Measurements from ENCODE around the gene CADM2. TPM values are rescaled to one million over a fixed set of nuclear protein-coding genes. Genes with fewer than 3 reads are reported as not detected.

The CADM2 gene
- total and polyA plus RNA-seq, 2 experiments from 2014 or later: 2.9 to 7.8 TPM

DNA sequence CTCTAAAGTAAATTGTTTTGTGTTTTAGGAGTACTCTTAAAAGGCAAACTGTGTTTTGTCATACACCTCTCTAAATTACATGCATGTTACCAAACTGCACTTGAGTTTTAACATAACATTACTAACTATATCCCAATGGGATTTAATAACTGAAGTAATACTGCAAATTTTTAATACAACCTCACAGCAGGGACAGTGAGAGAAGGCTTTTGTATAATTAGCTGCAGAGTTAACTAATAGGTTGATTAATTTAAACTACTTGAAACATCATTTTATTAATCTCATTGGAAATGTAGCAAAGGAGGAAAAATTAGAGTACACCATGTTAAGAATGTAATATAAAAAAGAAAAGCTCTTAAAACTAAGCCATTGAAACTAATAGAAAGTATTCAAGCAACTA lies 417.3 kb downstream of the CADM2 start:
- Histone ChIP-seq H3K79me2 (no peaks in the 10 kb centered on the region), H3K9me2 (replicated peaks; ENCODE audit: insufficient read depth) (no peaks in the 10 kb centered on the region), H2AFZ (no peak overlapping the region), H3K27ac (no peak overlapping the region), H3K36me3 (replicated peaks; ENCODE audit: insufficient read depth, low read depth) (no peaks in the 10 kb centered on the region), H3K4me3 (no peak overlapping the region), H3K27me3 (no peaks in the 10 kb centered on the region), H3K4me1 (ENCODE audit: insufficient read depth) (no peaks in the 10 kb centered on the region), H3K9me3 (ENCODE audit: low read depth) (no peaks in the 10 kb centered on the region), H3K4me2 (no peak overlapping the region), H4K20me1 (ENCODE audit: insufficient read depth, poor library complexity, severe bottlenecking) (no peaks in the 10 kb centered on the region)
- TF ChIP-seq EZH2 (IDR thresholded peaks at IDR 0.05; ENCODE audit: borderline replicate concordance): no peak
- TF ChIP-seq, protein P1, sequence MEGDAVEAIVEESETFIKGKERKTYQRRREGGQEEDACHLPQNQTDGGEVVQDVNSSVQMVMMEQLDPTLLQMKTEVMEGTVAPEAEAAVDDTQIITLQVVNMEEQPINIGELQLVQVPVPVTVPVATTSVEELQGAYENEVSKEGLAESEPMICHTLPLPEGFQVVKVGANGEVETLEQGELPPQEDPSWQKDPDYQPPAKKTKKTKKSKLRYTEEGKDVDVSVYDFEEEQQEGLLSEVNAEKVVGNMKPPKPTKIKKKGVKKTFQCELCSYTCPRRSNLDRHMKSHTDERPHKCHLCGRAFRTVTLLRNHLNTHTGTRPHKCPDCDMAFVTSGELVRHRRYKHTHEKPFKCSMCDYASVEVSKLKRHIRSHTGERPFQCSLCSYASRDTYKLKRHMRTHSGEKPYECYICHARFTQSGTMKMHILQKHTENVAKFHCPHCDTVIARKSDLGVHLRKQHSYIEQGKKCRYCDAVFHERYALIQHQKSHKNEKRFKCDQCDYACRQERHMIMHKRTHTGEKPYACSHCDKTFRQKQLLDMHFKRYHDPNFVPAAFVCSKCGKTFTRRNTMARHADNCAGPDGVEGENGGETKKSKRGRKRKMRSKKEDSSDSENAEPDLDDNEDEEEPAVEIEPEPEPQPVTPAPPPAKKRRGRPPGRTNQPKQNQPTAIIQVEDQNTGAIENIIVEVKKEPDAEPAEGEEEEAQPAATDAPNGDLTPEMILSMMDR (IDR thresholded peaks at IDR 0.05; ENCODE audit: poor library complexity): no peak
- no peak for TF ChIP-seq EZH2phosphoT487 (IDR thresholded peaks at IDR 0.05; ENCODE audit: low read depth, severe bottlenecking, unreplicated experiment)
- DNase-seq (ENCODE audit: low spot score): no peak

DNA sequence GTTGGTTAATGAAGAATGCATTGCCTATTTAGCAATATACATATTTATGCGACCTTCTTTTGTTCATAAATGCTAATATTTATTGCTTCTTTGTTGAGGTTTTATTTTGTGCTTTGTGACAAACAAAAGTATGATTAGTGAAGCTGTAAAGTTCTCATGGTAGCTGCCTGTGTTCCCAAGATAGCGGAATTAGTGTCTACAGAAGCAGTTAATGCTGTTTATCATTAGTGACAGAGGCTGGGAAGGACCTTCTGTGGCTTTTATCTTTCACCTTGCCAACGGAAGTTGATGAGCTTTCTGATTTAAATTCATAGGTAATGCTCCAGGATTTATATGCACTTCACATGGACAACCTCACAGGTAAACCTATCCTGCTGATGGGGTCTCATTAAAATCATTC lies 418.3 kb downstream of the CADM2 start:
- TF ChIP-seq EZH2phosphoT487 (IDR thresholded peaks at IDR 0.05; ENCODE audit: low read depth, severe bottlenecking, unreplicated experiment) (no peak), EZH2 (IDR thresholded peaks at IDR 0.05; ENCODE audit: borderline replicate concordance) (no peak)
- TF ChIP-seq, protein P1 (IDR thresholded peaks at IDR 0.05; ENCODE audit: poor library complexity): no peak
- no peak overlapping the region for H3K4me3 ChIP-seq
- no peaks in the 10 kb centered on the region for H3K27me3 ChIP-seq
- 61% methylated on average over 3 of the region's 3 CpGs for WGBS (ENCODE audit: low lambda C conversion rate, missing lambda C conversion rate)
- H3K9me3 ChIP-seq (ENCODE audit: low read depth): no peaks in the 10 kb centered on the region
- no peaks in the 10 kb centered on the region for H3K9me2 ChIP-seq (replicated peaks; ENCODE audit: insufficient read depth)
- no peaks in the 10 kb centered on the region for H4K20me1 ChIP-seq (ENCODE audit: insufficient read depth, poor library complexity, severe bottlenecking)
- H2AFZ ChIP-seq: no peak overlapping the region
- H3K27ac ChIP-seq: no peak overlapping the region
- no peaks in the 10 kb centered on the region for H3K36me3 ChIP-seq (replicated peaks; ENCODE audit: insufficient read depth, low read depth)
- no peaks in the 10 kb centered on the region for H3K79me2 ChIP-seq
- H3K4me1 ChIP-seq (ENCODE audit: insufficient read depth): no peaks in the 10 kb centered on the region
- H3K4me2 ChIP-seq: no peak overlapping the region
- DNase-seq (ENCODE audit: low spot score): no peak

DNA sequence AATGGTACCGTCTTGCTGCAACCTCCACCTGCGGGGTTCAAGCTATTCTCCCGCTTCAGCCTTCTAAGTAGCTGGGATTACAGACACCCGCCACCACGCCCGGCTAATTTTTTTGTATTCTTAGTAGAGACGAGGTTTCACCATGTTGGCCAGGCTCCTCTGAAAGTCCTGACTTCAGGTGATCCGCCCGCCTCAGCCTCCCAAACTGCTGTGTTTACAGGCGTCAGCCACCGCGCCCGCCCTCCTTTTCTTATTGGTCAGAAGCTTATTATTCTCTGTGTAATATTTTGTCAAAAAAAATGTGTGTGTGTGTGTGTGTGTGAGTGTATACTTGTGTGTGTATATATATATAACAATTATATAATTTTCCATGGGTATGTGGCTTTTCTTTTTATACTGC lies 425.6 kb downstream of the CADM2 start:
- Histone ChIP-seq H3K4me1 (ENCODE audit: insufficient read depth) (no peaks in the 10 kb centered on the region), H3K9me3 (ENCODE audit: low read depth) (no peaks in the 10 kb centered on the region), H2AFZ (no peak overlapping the region), H3K36me3 (replicated peaks; ENCODE audit: insufficient read depth, low read depth) (no peaks in the 10 kb centered on the region), H4K20me1 (ENCODE audit: insufficient read depth, poor library complexity, severe bottlenecking) (no peaks in the 10 kb centered on the region), H3K4me3 (no peak overlapping the region), H3K79me2 (no peaks in the 10 kb centered on the region), H3K27me3 (no peaks in the 10 kb centered on the region), H3K27ac (no peak overlapping the region), H3K4me2 (no peak overlapping the region), H3K9me2 (replicated peaks; ENCODE audit: insufficient read depth) (no peaks in the 10 kb centered on the region)
- no peak for TF ChIP-seq EZH2 (IDR thresholded peaks at IDR 0.05; ENCODE audit: borderline replicate concordance)
- TF ChIP-seq, protein P1 (IDR thresholded peaks at IDR 0.05; ENCODE audit: poor library complexity): no peak
- DNase-seq (ENCODE audit: low spot score): no peak
- WGBS (ENCODE audit: low lambda C conversion rate, missing lambda C conversion rate): 95% methylated on average over 13 of the region's 13 CpGs

DNA sequence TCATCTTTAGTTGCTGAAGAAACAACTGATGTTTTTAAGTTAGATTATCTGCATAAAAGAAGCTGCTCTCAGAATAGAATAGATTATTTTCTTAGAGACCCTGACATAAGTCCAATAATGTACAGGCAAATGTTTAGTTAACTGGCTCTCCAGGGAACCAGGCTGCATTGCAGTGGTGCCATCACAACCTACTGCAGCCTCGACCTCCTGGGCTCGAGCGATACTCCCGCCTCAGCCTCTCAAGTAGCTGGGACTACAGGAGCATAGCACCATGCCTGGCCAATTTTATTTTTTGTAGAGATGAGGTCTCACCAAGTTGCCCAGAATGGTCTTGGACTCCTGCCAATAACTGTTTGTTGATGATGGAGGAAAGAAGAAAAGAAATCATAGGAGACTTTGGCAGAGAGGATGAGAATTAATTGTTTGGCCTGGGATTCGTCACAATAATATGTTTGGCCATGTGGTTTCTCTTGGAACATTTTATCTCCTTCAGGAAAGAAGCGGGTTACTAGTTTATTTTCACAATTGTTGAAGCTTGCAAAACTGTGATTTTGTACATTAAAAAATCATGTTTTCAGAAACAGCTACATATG lies 429.2 kb downstream of the CADM2 start:
- no peak overlapping the region for H2AFZ ChIP-seq
- WGBS (ENCODE audit: low lambda C conversion rate, missing lambda C conversion rate): 81% methylated on average over 6 of the region's 6 CpGs
- H4K20me1 ChIP-seq (ENCODE audit: insufficient read depth, poor library complexity, severe bottlenecking): no peaks in the 10 kb centered on the region
- no peak for DNase-seq (ENCODE audit: low spot score)
- H3K4me2 ChIP-seq: no peak overlapping the region
- no peaks in the 10 kb centered on the region for H3K9me3 ChIP-seq (ENCODE audit: low read depth)
- H3K9me2 ChIP-seq (replicated peaks; ENCODE audit: insufficient read depth): no peaks in the 10 kb centered on the region
- TF ChIP-seq, protein P1 (IDR thresholded peaks at IDR 0.05; ENCODE audit: poor library complexity): no peak
- TF ChIP-seq EZH2 (IDR thresholded peaks at IDR 0.05; ENCODE audit: borderline replicate concordance) (no peak), EZH2phosphoT487 (IDR thresholded peaks at IDR 0.05; ENCODE audit: low read depth, severe bottlenecking, unreplicated experiment) (no peak)
- no peaks in the 10 kb centered on the region for H3K27me3 ChIP-seq
- no peaks in the 10 kb centered on the region for H3K4me1 ChIP-seq (ENCODE audit: insufficient read depth)
- H3K27ac ChIP-seq: no peak overlapping the region
- no peaks in the 10 kb centered on the region for H3K36me3 ChIP-seq (replicated peaks; ENCODE audit: insufficient read depth, low read depth)
- no peak overlapping the region for H3K4me3 ChIP-seq
- no peaks in the 10 kb centered on the region for H3K79me2 ChIP-seq

Data from hepatocyte (in vitro differentiated cells).